Activated naive CD8-positive, alpha-beta T cell treated with anti-CD3 and anti-CD28 coated beads, Interleukin-2, amount 10 ng/mL, durations not matched to agents 7 days and 5 days (primary cell): ENCODE data around the gene CTNNA2. TPM values are rescaled to one million over a fixed set of nuclear protein-coding genes. Genes with fewer than 3 reads are reported as not detected.

Experiments used
- ATAC-seq: fragments of 150-1000 bp; cut with Tn5 transposase; one replicate; pipeline ENCODE4 v1.10.0; 2021; ENCODE audit warnings: low read depth, moderate library complexity
- POLR2A ChIA-PET: fragments of 350-600 bp; sonication (Branson Sonifier 250); formaldehyde crosslinking; loops from one replicate; lab custom pipeline; 2021; ENCODE audit warnings: antibody characterized with exemption; lab: Charles Lee
- DNase-seq: peaks from one replicate; pipeline ENCODE4 v3.0.0; 2021
- H3K27ac Mint-ChIP-seq: one replicate; pipeline ENCODE4 v1.8.0; 2022; ENCODE audit warnings: mild to moderate bottlenecking, mixed read lengths
- H3K27me3 Mint-ChIP-seq: one replicate; pipeline ENCODE4 v1.8.0; 2022; ENCODE audit warnings: mild to moderate bottlenecking, moderate library complexity, mixed read lengths
- H3K36me3 Mint-ChIP-seq: one replicate; pipeline ENCODE4 v1.8.0; 2021; ENCODE audit warnings: mild to moderate bottlenecking, mixed read lengths
- H3K4me1 Mint-ChIP-seq: one replicate; pipeline ENCODE4 v1.8.0; 2021; ENCODE audit warnings: mixed read lengths
- H3K4me3 Mint-ChIP-seq: one replicate; pipeline ENCODE4 v1.8.0; 2022; ENCODE audit warnings: mild to moderate bottlenecking, moderate library complexity, mixed read lengths
- H3K9me3 Mint-ChIP-seq: one replicate; pipeline ENCODE4 v1.8.0; 2021; ENCODE audit warnings: mixed read lengths
- total RNA-seq, 2 experiments: library from RNA; stranded (reverse); gene quantifications; one replicate each; pipeline ENCODE4 v1.2.3, GENCODE V29; 2021

CTNNA2 gene
- total RNA-seq, 2 experiments from 2014 or later, result not detected

GRCh38 chr2:79792090-79792489, 279.2 kb downstream of the CTNNA2 start:
- no peaks in the 10 kb centered on the region for H3K4me1 Mint-ChIP-seq
- H3K36me3 Mint-ChIP-seq, result no peaks in the 10 kb centered on the region
- DNase-seq, result no peak
- no peak overlapping the region for H3K4me3 Mint-ChIP-seq
- no peaks in the 10 kb centered on the region for H3K27me3 Mint-ChIP-seq
- no peak overlapping the region for H3K27ac Mint-ChIP-seq
- no peaks in the 10 kb centered on the region for H3K9me3 Mint-ChIP-seq
- POLR2A ChIA-PET, result no interaction called here
- no peak for ATAC-seq

- POLR2A ChIA-PET, result no interaction called here
- Mint-ChIP-seq H3K9me3 (no peaks in the 10 kb centered on the region), H3K36me3 (no peaks in the 10 kb centered on the region), H3K27me3 (no peaks in the 10 kb centered on the region), H3K27ac (no peak overlapping the region), H3K4me1 (no peaks in the 10 kb centered on the region), H3K4me3 (no peak overlapping the region)
- ATAC-seq, result no peak
- DNase-seq, result no peak
Observed at GRCh38 chr2:79793006-79793405, 280.2 kb downstream of the CTNNA2 start.

- DNase-seq (no peak), ATAC-seq (no peak)
- Mint-ChIP-seq H3K27ac (no peak overlapping the region), H3K36me3 (no peaks in the 10 kb centered on the region), H3K27me3 (no peaks in the 10 kb centered on the region), H3K4me1 (no peaks in the 10 kb centered on the region), H3K4me3 (no peak overlapping the region), H3K9me3 (no peaks in the 10 kb centered on the region)
- POLR2A ChIA-PET, result no interaction called here
Observed at GRCh38 chr2:79796641-79797040, 283.8 kb downstream of the CTNNA2 start.

- Mint-ChIP-seq H3K27me3 (no peaks in the 10 kb centered on the region), H3K4me1 (no peaks in the 10 kb centered on the region), H3K4me3 (no peak overlapping the region), H3K27ac (no peak overlapping the region), H3K36me3 (no peaks in the 10 kb centered on the region), H3K9me3 (no peaks in the 10 kb centered on the region)
- no peak for DNase-seq
- POLR2A ChIA-PET, result no interaction called here
- no peak for ATAC-seq
Observed at GRCh38 chr2:79798776-79799175, 285.9 kb downstream of the CTNNA2 start.

- Mint-ChIP-seq H3K4me1 (no peaks in the 10 kb centered on the region), H3K27ac (no peak overlapping the region), H3K27me3 (no peaks in the 10 kb centered on the region), H3K4me3 (no peak overlapping the region), H3K9me3 (no peaks in the 10 kb centered on the region), H3K36me3 (no peaks in the 10 kb centered on the region)
- no peak for ATAC-seq
- POLR2A ChIA-PET, result no interaction called here
- no peak for DNase-seq
Observed at GRCh38 chr2:79799729-79800128, 286.9 kb downstream of the CTNNA2 start.

GRCh38 chr2:79801082-79801481, 288.2 kb downstream of the CTNNA2 start:
- H3K27ac Mint-ChIP-seq, result no peak overlapping the region
- DNase-seq (no peak), ATAC-seq (no peak)
- H3K36me3 Mint-ChIP-seq, result no peaks in the 10 kb centered on the region
- no peaks in the 10 kb centered on the region for H3K9me3 Mint-ChIP-seq
- no peaks in the 10 kb centered on the region for H3K27me3 Mint-ChIP-seq
- POLR2A ChIA-PET, result no interaction called here
- H3K4me1 Mint-ChIP-seq, result no peaks in the 10 kb centered on the region
- H3K4me3 Mint-ChIP-seq, result no peak overlapping the region

GRCh38 chr2:79817288-79817687, 304.4 kb downstream of the CTNNA2 start:
- DNase-seq, result no peak
- H3K36me3 Mint-ChIP-seq, result no peaks in the 10 kb centered on the region
- H3K9me3 Mint-ChIP-seq, result no peaks in the 10 kb centered on the region
- H3K4me3 Mint-ChIP-seq, result no peak overlapping the region
- POLR2A ChIA-PET, result no interaction called here
- no peak overlapping the region for H3K27ac Mint-ChIP-seq
- no peaks in the 10 kb centered on the region for H3K4me1 Mint-ChIP-seq
- ATAC-seq, result no peak
- H3K27me3 Mint-ChIP-seq, result no peaks in the 10 kb centered on the region

GRCh38 chr2:79820281-79820680, 307.4 kb downstream of the CTNNA2 start:
- Mint-ChIP-seq H3K9me3 (peaks cover 2% of the 10 kb centered on the region), H3K36me3 (no peaks in the 10 kb centered on the region), H3K27me3 (no peaks in the 10 kb centered on the region), H3K4me1 (no peaks in the 10 kb centered on the region), H3K27ac (no peak overlapping the region), H3K4me3 (no peak overlapping the region)
- no peak for ATAC-seq
- POLR2A ChIA-PET, result no interaction called here
- no peak for DNase-seq

- Mint-ChIP-seq H3K4me3 (no peak overlapping the region), H3K27me3 (no peaks in the 10 kb centered on the region), H3K4me1 (no peaks in the 10 kb centered on the region), H3K36me3 (no peaks in the 10 kb centered on the region), H3K27ac (no peak overlapping the region), H3K9me3 (peaks cover 3% of the 10 kb centered on the region)
- ATAC-seq (no peak), DNase-seq (no peak)
- POLR2A ChIA-PET, result no interaction called here
Observed at GRCh38 chr2:79822136-79822535, 309.3 kb downstream of the CTNNA2 start.

- no peak for DNase-seq
- POLR2A ChIA-PET, result no interaction called here
- Mint-ChIP-seq H3K27me3 (no peaks in the 10 kb centered on the region), H3K4me1 (no peaks in the 10 kb centered on the region), H3K9me3 (peaks cover 3% of the 10 kb centered on the region), H3K36me3 (no peaks in the 10 kb centered on the region), H3K4me3 (no peak overlapping the region), H3K27ac (no peak overlapping the region)
- no peak for ATAC-seq
Observed at GRCh38 chr2:79824086-79824786, 311.4 kb downstream of the CTNNA2 start.

- H3K4me1 Mint-ChIP-seq, result no peaks in the 10 kb centered on the region
- ATAC-seq, result no peak
- POLR2A ChIA-PET, result no interaction called here
- no peaks in the 10 kb centered on the region for H3K27me3 Mint-ChIP-seq
- H3K27ac Mint-ChIP-seq, result no peak overlapping the region
- no peaks in the 10 kb centered on the region for H3K36me3 Mint-ChIP-seq
- DNase-seq, result no peak
- H3K9me3 Mint-ChIP-seq, result peaks cover 7% of the 10 kb centered on the region
- H3K4me3 Mint-ChIP-seq, result no peak overlapping the region
Observed at GRCh38 chr2:79827881-79828280, 315.0 kb downstream of the CTNNA2 start.

GRCh38 chr2:79830501-79830900, 317.6 kb downstream of the CTNNA2 start:
- ATAC-seq, result no peak
- no peaks in the 10 kb centered on the region for H3K27me3 Mint-ChIP-seq
- no peaks in the 10 kb centered on the region for H3K36me3 Mint-ChIP-seq
- peaks cover 7% of the 10 kb centered on the region for H3K9me3 Mint-ChIP-seq
- POLR2A ChIA-PET, result no interaction called here
- H3K4me3 Mint-ChIP-seq, result no peak overlapping the region
- DNase-seq, result no peak
- H3K27ac Mint-ChIP-seq, result no peak overlapping the region
- no peaks in the 10 kb centered on the region for H3K4me1 Mint-ChIP-seq

GRCh38 chr2:79831961-79832360, 319.1 kb downstream of the CTNNA2 start:
- H3K9me3 Mint-ChIP-seq, result peaks cover 11% of the 10 kb centered on the region
- no peaks in the 10 kb centered on the region for H3K36me3 Mint-ChIP-seq
- H3K27me3 Mint-ChIP-seq, result no peaks in the 10 kb centered on the region
- H3K4me3 Mint-ChIP-seq, result no peak overlapping the region
- DNase-seq (no peak), ATAC-seq (no peak)
- H3K27ac Mint-ChIP-seq, result no peak overlapping the region
- no peaks in the 10 kb centered on the region for H3K4me1 Mint-ChIP-seq
- POLR2A ChIA-PET, result no interaction called here

GRCh38 chr2:79832511-79833234, 319.8 kb downstream of the CTNNA2 start:
- ATAC-seq (no peak), DNase-seq (no peak)
- Mint-ChIP-seq H3K9me3 (peaks cover 11% of the 10 kb centered on the region), H3K27ac (no peak overlapping the region), H3K27me3 (no peaks in the 10 kb centered on the region), H3K4me1 (no peaks in the 10 kb centered on the region), H3K36me3 (no peaks in the 10 kb centered on the region), H3K4me3 (no peak overlapping the region)
- POLR2A ChIA-PET, result no interaction called here
